CD4-positive, alpha-beta T cell (primary cell): Measurements from ENCODE around the gene MFSD12. TPM values are rescaled to one million over a fixed set of nuclear protein-coding genes. Genes with fewer than 3 reads are reported as not detected.

Source experiments
- ATAC-seq: fragments of 200-7000 bp; cut with Tn5 transposase; one replicate; pipeline ENCODE4 v1.10.0; 2022; ENCODE audit warnings: mild to moderate bottlenecking; ENCODE audit not compliant: poor library complexity
- CTCF ChIA-PET: fragments of 350-600 bp; sonication (Branson Sonifier 250); formaldehyde crosslinking; loops from one replicate; lab custom pipeline; 2021; ENCODE audit warnings: antibody characterized with exemption, inconsistent platforms; lab: Charles Lee
- POLR2A ChIA-PET: fragments of 350-600 bp; sonication (Branson Sonifier 250); formaldehyde crosslinking; loops from one replicate; lab custom pipeline; 2021; ENCODE audit warnings: antibody characterized with exemption, inconsistent platforms; lab: Charles Lee
- DNase-seq, 14 experiments: peaks; one replicate each; pipeline ENCODE4 v3.0.0-alpha.2; 2013 to 2020; ENCODE audit warnings: mixed read lengths in 2 of 14
- H3K27ac ChIP-seq, 2 donors: one replicate each; pipeline versions ENCODE4 v1.5.1 to v1.7.0; 2013; ENCODE audit warnings: low read length in 2 of 2, low read depth in 1 of 2, mild to moderate bottlenecking in 1 of 2
- H3K27me3 ChIP-seq, 2 experiments: 1 replicate in 1 of 2; 2 replicates in 1 of 2; pipeline versions ENCODE4 v1.6.1 to v1.7.0; 2013; ENCODE audit warnings: low read length in 2 of 2, control low read depth in 1 of 2, mild to moderate bottlenecking in 1 of 2, moderate library complexity in 1 of 2; ENCODE audit not compliant: insufficient read depth in 2 of 2, control insufficient read depth in 1 of 2
- H3K36me3 ChIP-seq: one replicate; pipeline ENCODE4 v1.6.1; 2013; ENCODE audit warnings: low read length, control low read depth; ENCODE audit not compliant: insufficient read depth
- H3K4me1 ChIP-seq: one replicate; pipeline ENCODE4 v1.6.1; 2013; ENCODE audit warnings: low read length, control low read depth; ENCODE audit not compliant: insufficient read depth
- H3K4me3 ChIP-seq: one replicate; pipeline ENCODE4 v1.5.1; 2013; ENCODE audit warnings: mild to moderate bottlenecking, low read length, moderate library complexity
- H3K9me3 ChIP-seq, 2 experiments: 1 replicate in 1 of 2; 2 replicates in 1 of 2; pipeline versions ENCODE4 v1.6.1 to v1.7.0; 2013; ENCODE audit warnings: low read length in 2 of 2, mild to moderate bottlenecking in 2 of 2, control low read depth in 1 of 2, moderate library complexity in 1 of 2; ENCODE audit not compliant: control insufficient read depth in 1 of 2, insufficient read depth in 1 of 2
- H3K27ac Mint-ChIP-seq: one replicate; pipeline ENCODE4 v1.8.0; 2020; ENCODE audit warnings: mixed read lengths
- H3K27me3 Mint-ChIP-seq: one replicate; pipeline ENCODE4 v1.8.0; 2021; ENCODE audit warnings: mixed read lengths
- H3K36me3 Mint-ChIP-seq: one replicate; pipeline ENCODE4 v1.8.0; 2021; ENCODE audit warnings: low read depth, mixed read lengths
- H3K4me1 Mint-ChIP-seq: one replicate; pipeline ENCODE4 v1.8.0; 2021; ENCODE audit warnings: low read depth, mixed read lengths
- H3K4me3 Mint-ChIP-seq: one replicate; pipeline ENCODE4 v1.8.0; 2020; ENCODE audit warnings: mild to moderate bottlenecking, mixed read lengths
- H3K9me3 Mint-ChIP-seq: one replicate; pipeline ENCODE4 v1.8.0; 2020; ENCODE audit warnings: mixed read lengths
- intact Hi-C, 2 experiments: fragments of 100-400 bp; cut with DNase I in 1 of 2; cut with micrococcal nuclease in 1 of 2; formaldehyde crosslinking; loops; one replicate each; pipeline versions ENCODE4 v1.15.1 to v1.9.0; 2023 to 2025; cut with DNase I, micrococcal nuclease
- total RNA-seq, 174 experiments: library from RNA in 2 of 174; stranded (reverse) in 2 of 174; gene quantifications; one replicate each; pipeline ENCODE4 v1.2.3 and lab custom pipeline; 2021 to 2026
- TF ChIP-seq, protein P1 (sequence below): fragments of 200-600 bp; IDR thresholded peaks from one replicate; pipeline ENCODE4 v1.8.0; 2022; ENCODE audit warnings: antibody characterized with exemption, mild to moderate bottlenecking

Gene MFSD12
- total RNA-seq, 2 experiments from 2014 or later = 62.5 to 65.0 TPM

DNA sequence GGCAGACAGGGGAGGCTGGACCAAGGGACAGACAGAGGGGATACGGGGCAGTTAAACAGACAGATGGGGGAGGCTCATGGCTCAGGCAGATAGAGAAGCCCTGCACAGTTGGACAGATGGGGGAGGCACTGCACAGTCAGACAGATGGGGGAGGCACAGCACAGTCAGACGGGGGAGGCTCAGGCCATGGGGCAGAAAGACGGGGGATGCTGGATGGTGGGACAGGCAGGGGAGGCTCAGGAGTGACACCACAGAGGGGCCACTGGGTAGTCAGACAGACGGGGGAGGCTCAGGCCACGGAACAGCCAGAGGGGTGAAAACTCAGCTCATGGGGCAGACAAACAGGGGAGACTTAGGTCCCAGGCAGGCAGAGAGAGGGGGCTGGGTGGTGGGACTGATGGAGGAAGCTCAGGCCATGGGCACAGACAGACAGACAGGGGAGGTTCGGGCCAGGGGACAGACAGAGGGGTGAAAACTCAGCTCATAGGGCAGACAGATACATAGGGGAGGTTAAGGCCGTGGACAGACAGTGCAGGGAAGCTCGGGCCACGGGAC lies 886 bp downstream of the MFSD12 start:
- Histone ChIP-seq H3K4me3 (peak overlapping the region; percentile 84), H3K9me3 (no peaks in the 10 kb centered on the region), H3K36me3 (no peaks in the 10 kb centered on the region), H3K27me3 (no peaks in the 10 kb centered on the region), H3K27ac (peak overlapping the region; percentile 45 to 71), H3K4me1 (peaks cover 63% of the 10 kb centered on the region)
- Mint-ChIP-seq H3K27ac (peak overlapping the region; percentile 93), H3K4me3 (peak overlapping the region; percentile 93), H3K9me3 (no peaks in the 10 kb centered on the region), H3K27me3 (no peaks in the 10 kb centered on the region), H3K4me1 (peaks cover 37% of the 10 kb centered on the region), H3K36me3 (peaks cover 18% of the 10 kb centered on the region)
- DNase-seq = no peak
- ATAC-seq = peak; percentile 0
- ChIA-PET POLR2A (interaction anchor here (0.5 to 2.4 kb wide), 9 partner anchors 8 to 575 kb away, joined by 3 to 21 read pairs (median 4); partner anchors contain the start of genes CACTIN, GIPC3 and MRPL54), CTCF (interaction anchor here (1.0 to 3.4 kb wide), 3 partner anchors 9 to 29 kb away, joined by 3 to 33 read pairs (median 4); partner anchors contain the start of gene GIPC3)
- intact Hi-C loops = no loop called here
- TF ChIP-seq, protein P1, sequence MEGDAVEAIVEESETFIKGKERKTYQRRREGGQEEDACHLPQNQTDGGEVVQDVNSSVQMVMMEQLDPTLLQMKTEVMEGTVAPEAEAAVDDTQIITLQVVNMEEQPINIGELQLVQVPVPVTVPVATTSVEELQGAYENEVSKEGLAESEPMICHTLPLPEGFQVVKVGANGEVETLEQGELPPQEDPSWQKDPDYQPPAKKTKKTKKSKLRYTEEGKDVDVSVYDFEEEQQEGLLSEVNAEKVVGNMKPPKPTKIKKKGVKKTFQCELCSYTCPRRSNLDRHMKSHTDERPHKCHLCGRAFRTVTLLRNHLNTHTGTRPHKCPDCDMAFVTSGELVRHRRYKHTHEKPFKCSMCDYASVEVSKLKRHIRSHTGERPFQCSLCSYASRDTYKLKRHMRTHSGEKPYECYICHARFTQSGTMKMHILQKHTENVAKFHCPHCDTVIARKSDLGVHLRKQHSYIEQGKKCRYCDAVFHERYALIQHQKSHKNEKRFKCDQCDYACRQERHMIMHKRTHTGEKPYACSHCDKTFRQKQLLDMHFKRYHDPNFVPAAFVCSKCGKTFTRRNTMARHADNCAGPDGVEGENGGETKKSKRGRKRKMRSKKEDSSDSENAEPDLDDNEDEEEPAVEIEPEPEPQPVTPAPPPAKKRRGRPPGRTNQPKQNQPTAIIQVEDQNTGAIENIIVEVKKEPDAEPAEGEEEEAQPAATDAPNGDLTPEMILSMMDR = no peak

DNA sequence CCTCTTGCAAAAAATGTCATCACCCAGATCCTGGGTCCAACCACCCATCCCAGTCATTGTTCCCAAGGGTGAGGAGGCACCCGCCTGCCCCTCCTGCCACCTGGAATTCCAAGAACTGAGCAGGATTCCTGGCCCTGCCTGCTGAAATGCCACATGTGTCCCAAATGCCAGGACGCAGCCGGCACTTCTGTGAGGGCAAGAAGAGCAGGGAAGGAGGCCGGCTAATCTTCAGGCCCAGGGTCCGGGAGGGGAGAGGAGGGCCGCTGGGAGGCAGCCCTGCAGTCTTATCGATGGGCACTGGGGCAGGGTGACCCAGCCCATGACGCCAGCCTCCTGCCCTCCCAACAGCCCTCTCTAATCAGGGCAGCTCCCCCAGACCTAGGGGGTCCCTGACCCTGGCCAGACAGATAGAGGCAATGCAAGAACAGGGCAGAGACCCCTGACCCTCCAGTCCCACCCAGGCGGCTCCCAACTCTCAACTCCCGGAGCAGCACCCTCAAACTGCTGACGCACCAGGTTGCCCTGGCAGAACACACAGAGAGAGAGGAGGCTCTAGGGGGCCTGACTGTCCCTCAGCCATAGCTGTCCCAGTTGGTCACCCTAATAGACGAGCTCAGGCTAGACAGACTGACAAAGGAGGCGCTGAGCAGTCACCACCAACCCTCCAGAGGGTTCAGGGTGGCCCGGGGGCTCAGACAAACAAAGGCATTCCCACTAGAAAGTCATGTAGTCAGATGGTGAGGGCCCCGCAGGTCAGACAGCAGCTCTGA lies 1.5 kb downstream of the MFSD12 start:
- H3K4me1 Mint-ChIP-seq = peaks cover 40% of the 10 kb centered on the region
- H3K9me3 Mint-ChIP-seq = no peaks in the 10 kb centered on the region
- H3K27ac Mint-ChIP-seq = peak overlapping the region; percentile 93
- no peaks in the 10 kb centered on the region for H3K27me3 Mint-ChIP-seq
- H3K4me1 ChIP-seq = peaks cover 65% of the 10 kb centered on the region
- no peak for ATAC-seq
- peak in 1 of 14 experiments; percentile 34 for DNase-seq
- intact Hi-C loops = loop anchor here in 1 of 2 experiments (2.0 kb wide), 1 partner anchor 71 kb away; the partner anchor contains the start of gene CACTIN
- H3K4me3 Mint-ChIP-seq = peak overlapping the region; percentile 93
- TF ChIP-seq, protein P1 = no peak
- CTCF ChIA-PET = interaction anchor here (1.0 to 3.4 kb wide), 2 partner anchors 8 to 11 kb away, joined by 3 to 33 read pairs; no protein-coding TSS in a partner anchor
- H3K27ac ChIP-seq = peak overlapping the region; percentile 45 to 82
- H3K27me3 ChIP-seq = no peaks in the 10 kb centered on the region
- H3K36me3 Mint-ChIP-seq = peaks cover 19% of the 10 kb centered on the region
- POLR2A ChIA-PET = interaction anchor here (0.5 to 2.4 kb wide), 9 partner anchors 10 to 575 kb away, joined by 3 to 21 read pairs (median 5); partner anchors contain the start of genes APBA3, GIPC3 and MRPL54
- H3K36me3 ChIP-seq = peaks cover 2% of the 10 kb centered on the region
- no peaks in the 10 kb centered on the region for H3K9me3 ChIP-seq
- H3K4me3 ChIP-seq = peak overlapping the region; percentile 84
